ENCODE results near the gene NGRN. TPM values are rescaled to one million over a fixed set of nuclear protein-coding genes. Genes with fewer than 3 reads are reported as not detected.

NGRN gene
- total and polyA plus RNA-seq, 2 of the 4 experiments (the other 2 are of a cell fraction): 39.6 to 46.2 TPM

DNA sequence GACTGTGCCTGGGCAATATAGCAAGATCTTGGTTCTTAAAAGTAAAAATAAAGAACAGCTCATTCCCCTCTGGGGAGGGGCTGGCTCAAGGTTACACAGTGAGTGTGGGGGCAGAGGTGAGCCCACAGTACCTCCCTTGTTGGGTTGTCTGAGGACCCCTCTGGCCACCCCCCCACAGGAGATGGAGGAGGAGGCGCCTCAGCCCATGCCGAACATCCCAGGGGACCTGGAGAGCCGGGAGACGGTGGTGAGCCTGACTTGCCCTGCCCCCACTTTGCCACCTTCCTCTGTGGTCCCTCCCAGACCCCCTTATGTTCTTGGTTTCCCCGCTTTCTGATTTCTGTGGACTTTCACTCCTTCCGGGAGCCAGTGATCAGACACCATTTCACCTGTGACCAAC lies 28.7 kb downstream of the NGRN start:
- in situ Hi-C loops (cut with MboI; ENCODE audit: low sequenced_read_pairs): no loop called here
- Histone ChIP-seq H2AFZ (replicated peaks; ENCODE audit: low read length, poor library complexity) (no peak overlapping the region), H2BK20ac (ENCODE audit: low read depth, low read length) (no peak overlapping the region), H3K9ac (ENCODE audit: low read depth, low read length) (no peak overlapping the region), H3K27me3 (ENCODE audit: control insufficient read depth, insufficient read depth, low read length) (no peaks in the 10 kb centered on the region; the same call in 1 of the 2 replicates), H2BK15ac (ENCODE audit: low read depth, low read length) (no peak overlapping the region), H4K5ac (ENCODE audit: low read depth, low read length) (no peak overlapping the region), H3K27ac (ENCODE audit: insufficient read depth, low read length) (no peak overlapping the region), H2BK120ac (ENCODE audit: low read depth, low read length) (no peak overlapping the region), H4K20me1 (ENCODE audit: insufficient read depth, low read length) (no peaks in the 10 kb centered on the region), H3K23ac (ENCODE audit: low read depth, low read length) (no peak overlapping the region), H3K9me1 (ENCODE audit: insufficient read depth, low read length) (no peaks in the 10 kb centered on the region), H3K4me3 (ENCODE audit: insufficient read depth, low read depth, low read length) (no peak overlapping the region), H2AK9ac (replicated peaks; ENCODE audit: low read depth, low read length, poor library complexity) (no peak overlapping the region), H3K9me3 (ENCODE audit: control insufficient read depth, insufficient read depth, low read length) (no peaks in the 10 kb centered on the region), H4K8ac (ENCODE audit: low read depth in 2 of 2, low read length in 2 of 2) (no peak overlapping the region), H3K4me1 (ENCODE audit: control insufficient read depth, insufficient read depth, low read length) (peaks cover 2% of the 10 kb centered on the region; the same call in 1 of the 2 replicates), H2BK5ac (ENCODE audit: low read depth, low read length, poor library complexity, severe bottlenecking) (no peak overlapping the region), H3K14ac (replicated peaks; ENCODE audit: low read depth, low read length) (no peak overlapping the region), H2AK5ac (ENCODE audit: low read depth, low read length) (no peak overlapping the region), H4K91ac (ENCODE audit: insufficient read depth, low read depth, low read length) (no peak overlapping the region), H3K4ac (ENCODE audit: low read depth, low read length) (no peak overlapping the region), H3K4me2 (ENCODE audit: low read depth, low read length) (no peak overlapping the region), H3K56ac (ENCODE audit: extremely low read depth, insufficient read depth, low read length) (no peak overlapping the region), H3K79me1 (ENCODE audit: low read depth in 1 of 2, low read length in 2 of 2) (no peaks in the 10 kb centered on the region), H3K18ac (ENCODE audit: low read depth, low read length) (no peak overlapping the region), H3K36me3 (ENCODE audit: control insufficient read depth, insufficient read depth, low read length) (no peaks in the 10 kb centered on the region)
- BruUV-seq (replicated peaks): no TSS peak
- no peak for TF ChIP-seq FOS (IDR thresholded peaks at IDR 0.05; ENCODE audit: low read depth, low read length)
- no peak for TF ChIP-seq RCOR1 (IDR thresholded peaks at IDR 0.05; ENCODE audit: insufficient replicate concordance, low read length)
- TF ChIP-seq, protein P1, sequence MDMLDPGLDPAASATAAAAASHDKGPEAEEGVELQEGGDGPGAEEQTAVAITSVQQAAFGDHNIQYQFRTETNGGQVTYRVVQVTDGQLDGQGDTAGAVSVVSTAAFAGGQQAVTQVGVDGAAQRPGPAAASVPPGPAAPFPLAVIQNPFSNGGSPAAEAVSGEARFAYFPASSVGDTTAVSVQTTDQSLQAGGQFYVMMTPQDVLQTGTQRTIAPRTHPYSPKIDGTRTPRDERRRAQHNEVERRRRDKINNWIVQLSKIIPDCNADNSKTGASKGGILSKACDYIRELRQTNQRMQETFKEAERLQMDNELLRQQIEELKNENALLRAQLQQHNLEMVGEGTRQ (IDR thresholded peaks at IDR 0.05; ENCODE audit: low read depth, low read length): no peak
- no peak for TF ChIP-seq POLR2A (IDR thresholded peaks at IDR 0.05; ENCODE audit: low read depth, low read length)
- TF ChIP-seq, protein P2, sequence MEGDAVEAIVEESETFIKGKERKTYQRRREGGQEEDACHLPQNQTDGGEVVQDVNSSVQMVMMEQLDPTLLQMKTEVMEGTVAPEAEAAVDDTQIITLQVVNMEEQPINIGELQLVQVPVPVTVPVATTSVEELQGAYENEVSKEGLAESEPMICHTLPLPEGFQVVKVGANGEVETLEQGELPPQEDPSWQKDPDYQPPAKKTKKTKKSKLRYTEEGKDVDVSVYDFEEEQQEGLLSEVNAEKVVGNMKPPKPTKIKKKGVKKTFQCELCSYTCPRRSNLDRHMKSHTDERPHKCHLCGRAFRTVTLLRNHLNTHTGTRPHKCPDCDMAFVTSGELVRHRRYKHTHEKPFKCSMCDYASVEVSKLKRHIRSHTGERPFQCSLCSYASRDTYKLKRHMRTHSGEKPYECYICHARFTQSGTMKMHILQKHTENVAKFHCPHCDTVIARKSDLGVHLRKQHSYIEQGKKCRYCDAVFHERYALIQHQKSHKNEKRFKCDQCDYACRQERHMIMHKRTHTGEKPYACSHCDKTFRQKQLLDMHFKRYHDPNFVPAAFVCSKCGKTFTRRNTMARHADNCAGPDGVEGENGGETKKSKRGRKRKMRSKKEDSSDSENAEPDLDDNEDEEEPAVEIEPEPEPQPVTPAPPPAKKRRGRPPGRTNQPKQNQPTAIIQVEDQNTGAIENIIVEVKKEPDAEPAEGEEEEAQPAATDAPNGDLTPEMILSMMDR (conservative IDR thresholded peaks at IDR 0.05; ENCODE audit: low read depth, low read length): no peak
- no peak for TF ChIP-seq CEBPB (IDR thresholded peaks at IDR 0.05; ENCODE audit: low read depth, low read length)
- no peak for TF ChIP-seq RFX5 (IDR thresholded peaks at IDR 0.05; ENCODE audit: low read depth, low read length)
- no peak for TF ChIP-seq CHD1 (IDR thresholded peaks at IDR 0.05; ENCODE audit: low read depth, low read length)
- TF ChIP-seq MAFK (IDR thresholded peaks at IDR 0.05; ENCODE audit: low read depth, low read length): no peak
- DNase-seq (no peak), ATAC-seq (ENCODE audit: low read depth) (no peak)
- POLR2A ChIA-PET (ENCODE audit: unreplicated experiment): no interaction called here
- intact Hi-C loops (cut with micrococcal nuclease): no loop called here
- CTCF ChIA-PET: interaction anchor here (1.8 kb wide), 1 partner anchor 11 kb away, joined by 8 read pairs; no protein-coding TSS in a partner anchor
- no CpG with 5 or more reads among the region's 6 CpGs for WGBS, 2 experiments (ENCODE audit: extremely low coverage in 2 of 2, insufficient read length in 1 of 2)
- dilution Hi-C loops (cut with HindIII; ENCODE audit: low sequenced_read_pairs, unreplicated experiment): no loop called here
